HG02642 (cell line): Measurements from ENCODE around the gene RSF1.
A peak's percentile ranks its signal among the peaks of the same experiment; 100 is the strongest.

Experiments
- ATAC-seq: cut with Tn5 transposase; IDR thresholded peaks from one replicate; pipeline ENCODE4 v1.9.1; 2021; ENCODE audit warnings: mild to moderate bottlenecking; ENCODE audit not compliant: unreplicated experiment, poor library complexity

The RSF1 gene

DNA sequence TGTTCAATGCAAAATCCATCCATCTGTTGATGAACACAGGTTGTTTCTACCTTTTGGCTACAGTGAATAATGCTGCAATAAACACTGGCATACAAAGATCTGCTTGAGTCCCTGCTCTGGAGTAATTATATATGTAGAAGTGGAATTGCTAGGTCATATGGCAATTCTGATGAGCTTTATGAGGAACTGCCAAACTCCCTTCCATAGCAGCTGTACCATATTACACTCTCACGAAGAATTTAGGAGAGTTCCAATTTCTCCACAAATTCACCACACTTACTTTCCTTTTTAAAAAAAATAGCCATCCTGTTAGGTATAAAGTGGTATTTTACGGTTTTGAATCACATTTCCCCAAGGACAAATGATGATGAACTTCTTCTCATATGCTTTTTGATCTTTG is 62.2 kb downstream of the RSF1 start:
- no peak for ATAC-seq

DNA sequence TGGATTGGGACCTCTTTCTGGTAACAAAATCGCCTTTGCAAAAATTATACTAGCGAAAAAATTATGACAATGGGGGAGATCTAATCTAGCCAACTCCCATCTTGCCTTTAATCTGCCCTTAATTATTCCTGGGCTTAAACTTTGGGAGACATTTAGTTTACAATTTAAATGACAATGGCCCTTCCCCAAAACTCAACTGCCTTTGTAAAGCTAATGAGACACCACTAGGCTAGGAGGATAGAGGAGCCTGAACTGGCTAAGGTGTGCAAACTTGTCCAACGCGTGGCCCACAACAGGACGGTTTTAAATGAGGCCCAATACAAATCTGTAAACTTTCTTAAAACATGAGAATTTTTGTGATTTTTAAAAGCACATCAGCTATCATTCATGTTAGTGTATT is 67.3 kb downstream of the RSF1 start:
- ATAC-seq = no peak

GRCh38 chr11:77752516-77752915 is 68.0 kb downstream of the RSF1 start:
- no peak for ATAC-seq

DNA sequence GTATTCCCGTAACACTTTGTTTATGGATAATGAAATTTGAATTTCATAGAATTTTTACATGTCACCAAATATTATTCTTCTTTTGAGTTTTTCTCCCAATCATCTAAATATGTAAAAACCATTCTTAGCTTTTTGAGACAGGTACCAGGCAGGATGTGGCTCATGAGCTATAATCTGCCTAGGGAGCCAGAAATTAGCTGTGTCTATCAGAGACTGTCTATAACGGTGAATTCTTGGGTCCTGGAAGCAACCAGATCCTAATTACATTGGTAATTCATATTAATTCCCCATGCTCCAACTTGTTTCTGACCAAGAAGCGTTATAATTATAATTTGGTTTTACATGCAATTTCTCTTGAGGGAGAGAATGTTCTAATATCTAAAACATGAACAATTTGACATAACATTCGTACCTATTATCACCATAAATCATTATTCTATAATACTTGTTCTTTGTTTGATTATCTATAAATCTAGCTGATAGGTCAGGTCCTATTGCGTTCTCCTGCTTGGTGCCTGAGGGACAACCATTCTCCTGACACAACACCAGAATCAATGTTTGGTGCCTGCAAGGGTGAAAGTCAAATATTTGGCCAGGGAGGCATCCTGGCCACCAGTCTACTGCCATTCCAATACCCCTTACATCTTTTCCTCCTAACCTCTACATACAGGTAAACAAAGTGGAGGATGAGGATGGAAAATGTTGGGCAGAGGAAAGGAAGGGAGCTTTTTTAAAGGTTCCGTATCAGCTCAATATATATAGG is 69.9 kb downstream of the RSF1 start:
- ATAC-seq = no peak

GRCh38 chr11:77749232-77749631 is 71.3 kb downstream of the RSF1 start:
- no peak for ATAC-seq

GRCh38 chr11:77748266-77748665 is 72.3 kb downstream of the RSF1 start:
- no peak for ATAC-seq

- ATAC-seq = no peak
Observed at GRCh38 chr11:77747381-77747969, 73.0 kb downstream of the RSF1 start.

GRCh38 chr11:77736473-77736872 is 84.0 kb downstream of the RSF1 start:
- ATAC-seq = no peak

DNA sequence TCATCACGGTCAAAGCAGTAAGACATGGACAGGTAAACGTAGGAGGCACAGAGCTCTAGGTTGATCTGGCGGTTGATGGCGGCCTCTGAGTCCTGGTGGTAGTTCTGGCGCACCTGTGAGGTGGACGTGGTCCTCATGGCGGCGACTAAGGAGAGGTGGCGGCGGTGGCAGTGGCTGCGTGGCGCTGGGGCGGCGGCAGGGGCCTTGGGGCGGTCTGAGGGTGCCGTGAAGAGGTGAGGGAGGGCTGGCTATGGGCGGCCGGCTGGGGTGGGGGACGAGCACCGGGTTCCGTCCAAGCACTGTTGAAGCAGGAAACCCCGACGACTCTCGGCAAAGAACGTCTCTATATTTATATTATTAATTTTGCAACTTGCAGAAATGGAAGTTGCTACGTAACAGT is 85.6 kb downstream of the RSF1 start:
- no peak for ATAC-seq

- ATAC-seq = no peak
Observed at GRCh38 chr11:77732143-77732542, 88.4 kb downstream of the RSF1 start.

DNA sequence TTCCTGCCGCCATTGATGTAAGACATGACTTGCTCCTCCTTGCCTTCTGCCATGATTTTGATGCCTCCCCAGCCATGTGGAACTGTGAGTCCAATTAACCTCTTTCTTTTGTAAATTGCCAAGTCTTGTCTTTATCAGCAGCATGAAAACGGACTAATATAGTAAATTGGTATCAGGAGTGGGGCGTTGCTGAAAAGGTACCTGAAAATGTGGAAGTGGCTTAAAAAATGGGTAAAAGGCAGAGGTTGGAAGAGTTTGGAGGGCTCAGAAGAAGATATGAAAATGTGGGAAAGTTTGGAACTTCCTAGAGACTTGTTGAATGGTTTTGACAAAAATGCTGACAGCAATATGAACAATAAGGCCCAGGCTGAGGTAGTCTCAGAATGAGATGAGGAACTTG is 89.7 kb downstream of the RSF1 start:
- no peak for ATAC-seq

DNA sequence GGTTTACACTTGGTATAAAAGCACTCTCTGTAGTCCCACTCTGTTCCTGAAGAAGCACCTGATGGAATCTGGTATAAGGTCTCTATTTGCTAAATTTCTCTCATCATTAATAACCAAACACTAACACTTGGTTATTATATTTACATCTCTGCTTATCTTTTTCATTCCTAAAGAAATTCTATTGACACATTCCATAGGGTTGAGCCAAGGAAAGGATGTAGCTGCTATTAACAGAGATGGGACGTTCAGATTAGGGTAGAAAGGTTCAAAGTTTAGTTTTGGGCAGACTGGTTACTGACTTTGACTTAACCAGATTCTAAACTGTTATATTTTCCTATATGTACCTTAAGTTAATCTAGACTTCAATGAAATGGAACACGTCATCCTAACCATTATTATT is 91.5 kb downstream of the RSF1 start:
- ATAC-seq = no peak

GRCh38 chr11:77728203-77728786 is 92.2 kb downstream of the RSF1 start:
- no peak for ATAC-seq

GRCh38 chr11:77726524-77726923 is 94.0 kb downstream of the RSF1 start:
- ATAC-seq = no peak

- peak; percentile 59 for ATAC-seq
Observed at GRCh38 chr11:77725433-77725832, 95.1 kb downstream of the RSF1 start.

DNA sequence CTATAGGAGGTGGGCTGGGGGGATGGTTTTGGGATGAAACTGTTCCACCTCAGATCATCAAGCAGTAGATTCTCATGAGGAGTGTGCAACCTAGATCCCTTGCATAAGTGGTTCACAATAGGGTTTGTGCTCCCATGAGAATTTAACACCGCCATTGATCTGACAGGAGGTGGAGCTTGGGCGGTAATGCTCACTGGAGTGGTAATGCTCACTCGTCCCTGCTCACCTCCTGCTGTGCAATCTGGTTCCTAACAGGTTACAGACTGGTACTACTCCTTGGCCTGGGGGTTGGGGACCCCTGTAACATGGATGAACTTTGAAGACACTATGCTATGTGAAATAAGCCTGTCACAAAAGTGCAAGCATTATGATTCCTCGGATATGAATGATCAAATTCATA is 95.9 kb downstream of the RSF1 start:
- ATAC-seq = no peak

- ATAC-seq = no peak
Observed at GRCh38 chr11:77723024-77723423, 97.5 kb downstream of the RSF1 start.

GRCh38 chr11:77710358-77710757 is 110.2 kb downstream of the RSF1 start:
- no peak for ATAC-seq

DNA sequence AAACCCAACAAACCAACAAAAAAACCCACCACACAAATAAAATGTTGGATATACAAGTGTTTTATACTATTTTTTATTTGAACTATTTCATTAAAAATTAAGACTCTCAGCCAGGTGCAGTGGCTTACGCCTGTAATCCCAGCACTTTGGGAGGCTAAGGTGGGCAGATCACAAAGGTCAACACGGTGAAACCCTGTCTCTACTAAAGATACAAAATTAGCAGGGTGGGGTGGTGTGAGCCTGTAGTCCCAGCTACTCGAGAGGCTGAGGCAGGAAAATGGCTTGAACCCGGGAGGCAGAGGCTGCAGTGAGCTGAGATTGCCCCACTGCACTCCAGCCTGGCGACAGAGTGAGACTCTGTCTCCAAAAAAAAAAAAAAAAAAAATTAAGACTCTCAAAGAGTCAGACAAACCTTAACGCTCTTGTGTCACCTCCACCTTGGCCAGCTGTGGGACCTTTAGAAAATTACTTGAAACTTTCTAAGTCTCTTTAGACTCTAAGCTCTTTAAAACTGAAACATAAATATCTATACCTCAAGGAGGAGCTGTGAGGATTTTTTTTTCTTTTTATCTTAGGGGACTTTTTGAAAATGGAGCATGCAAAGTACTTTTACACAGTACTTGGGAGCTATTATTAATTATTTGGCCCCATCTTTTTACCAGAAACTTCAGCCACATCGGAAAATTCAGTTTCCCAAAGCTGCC is 114.5 kb downstream of the RSF1 start:
- no peak for ATAC-seq

DNA sequence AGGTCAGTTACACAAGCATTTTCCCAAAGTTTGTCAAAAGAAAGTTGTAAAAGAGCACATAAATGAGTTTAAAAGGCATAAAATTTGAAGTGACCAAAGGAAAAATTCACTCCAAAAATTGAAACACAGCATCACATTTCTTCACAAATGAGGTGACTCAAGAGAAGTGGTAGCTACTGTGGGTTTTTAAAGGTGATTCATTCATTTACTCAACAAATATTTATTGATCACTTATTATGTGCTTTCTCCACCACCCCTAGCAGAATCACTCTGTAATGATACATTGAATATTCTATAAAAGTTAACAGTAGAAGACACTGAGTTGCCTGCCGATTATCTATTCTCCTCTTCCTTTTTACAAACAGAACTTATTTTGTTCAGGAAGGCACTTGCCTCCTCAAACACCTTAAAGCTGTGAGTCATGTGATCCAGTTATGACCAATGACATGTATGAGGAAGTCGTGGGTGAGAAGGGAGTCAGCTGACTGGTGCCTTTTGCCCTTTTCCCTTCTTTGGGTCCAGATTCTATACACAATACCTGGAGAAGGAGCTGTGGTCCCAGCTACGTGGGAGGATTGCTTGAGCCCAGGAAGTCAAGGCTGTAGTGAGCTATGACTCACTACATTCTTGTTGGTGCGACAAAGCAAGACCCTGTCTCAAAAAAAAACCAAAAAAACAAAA is 115.2 kb downstream of the RSF1 start:
- ATAC-seq = no peak

DNA sequence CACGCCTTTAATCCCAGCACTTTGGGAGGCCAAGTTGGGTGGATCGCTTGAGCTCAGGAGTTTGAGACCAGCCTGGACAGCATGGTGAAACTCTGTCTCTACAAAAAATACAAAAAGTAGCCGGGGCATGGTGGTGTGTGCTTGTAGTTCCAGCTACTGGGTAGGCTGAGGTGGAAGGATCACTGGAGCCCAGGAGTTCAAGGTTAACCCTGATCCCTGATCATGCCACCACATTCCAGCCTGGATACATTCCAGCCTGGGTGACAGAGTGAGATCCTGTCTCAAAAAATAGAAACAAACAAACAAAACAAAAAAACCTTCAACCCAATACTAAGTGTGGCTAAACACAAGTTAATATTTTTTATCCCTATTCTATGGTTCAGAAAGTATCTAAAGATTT is 116.5 kb downstream of the RSF1 start:
- no peak for ATAC-seq
